GM10266 (cell line): Measurements from ENCODE around the gene CEP170B.

Source experiments
- DNase-seq: peaks from one replicate; pipeline ENCODE4 v3.0.0; 2012; ENCODE audit errors: extremely low spot score
- TF ChIP-seq, protein P1 (sequence below): IDR thresholded peaks from 2 replicates; pipeline ENCODE4 v1.5.1; 2012; ENCODE audit warnings: mild to moderate bottlenecking, low read depth; ENCODE audit not compliant: control insufficient read depth, insufficient read depth; ENCODE audit errors: missing control alignments

CEP170B gene

GRCh38 chr14:104931771-104932675 lies 67.0 kb downstream of the CEP170B start:
- no peak for DNase-seq

DNA sequence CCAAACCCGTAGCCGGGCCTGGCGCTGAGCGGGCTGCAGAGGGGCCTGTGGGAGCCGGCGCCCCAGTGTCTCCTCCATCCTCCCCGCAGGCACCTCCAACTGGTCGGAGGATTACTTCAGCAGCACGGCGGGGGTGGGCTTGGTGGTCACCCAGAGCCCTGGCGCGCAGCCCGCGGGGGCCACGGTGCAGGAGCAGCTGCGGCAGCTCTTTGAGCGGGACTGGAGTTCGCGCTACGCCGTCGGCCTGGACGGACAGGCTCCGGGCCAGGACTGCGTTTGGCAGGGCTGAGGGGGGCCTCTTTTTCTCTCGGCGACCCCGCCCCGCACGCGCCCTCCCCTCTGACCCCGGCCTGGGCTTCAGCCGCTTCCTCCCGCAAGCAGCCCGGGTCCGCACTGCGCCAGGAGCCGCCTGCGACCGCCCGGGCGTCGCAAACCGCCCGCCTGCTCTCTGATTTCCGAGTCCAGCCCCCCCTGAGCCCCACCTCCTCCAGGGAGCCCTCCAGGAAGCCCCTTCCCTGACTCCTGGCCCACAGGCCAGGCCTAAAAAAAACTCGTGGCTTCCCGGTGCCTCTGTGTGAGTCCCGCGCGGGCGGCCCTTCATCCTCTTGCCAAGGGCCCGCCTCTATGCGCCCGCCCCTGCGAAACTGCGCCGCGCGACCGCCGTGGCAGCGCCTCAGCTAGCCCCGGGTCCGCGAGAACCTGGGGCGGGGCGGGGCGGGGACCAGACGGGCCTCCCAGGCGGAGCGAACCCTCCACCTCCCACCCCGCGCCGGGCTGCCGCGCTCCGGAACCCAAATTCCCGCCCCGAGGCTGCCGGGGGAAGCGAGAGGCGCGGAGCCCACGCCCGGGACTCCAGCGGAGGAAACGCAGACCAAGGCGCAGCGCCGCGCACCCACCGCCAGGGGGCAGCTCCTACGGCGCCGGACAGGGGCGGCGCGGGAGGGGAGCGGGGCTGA lies 67.9 kb downstream of the CEP170B start:
- TF ChIP-seq, protein P1, sequence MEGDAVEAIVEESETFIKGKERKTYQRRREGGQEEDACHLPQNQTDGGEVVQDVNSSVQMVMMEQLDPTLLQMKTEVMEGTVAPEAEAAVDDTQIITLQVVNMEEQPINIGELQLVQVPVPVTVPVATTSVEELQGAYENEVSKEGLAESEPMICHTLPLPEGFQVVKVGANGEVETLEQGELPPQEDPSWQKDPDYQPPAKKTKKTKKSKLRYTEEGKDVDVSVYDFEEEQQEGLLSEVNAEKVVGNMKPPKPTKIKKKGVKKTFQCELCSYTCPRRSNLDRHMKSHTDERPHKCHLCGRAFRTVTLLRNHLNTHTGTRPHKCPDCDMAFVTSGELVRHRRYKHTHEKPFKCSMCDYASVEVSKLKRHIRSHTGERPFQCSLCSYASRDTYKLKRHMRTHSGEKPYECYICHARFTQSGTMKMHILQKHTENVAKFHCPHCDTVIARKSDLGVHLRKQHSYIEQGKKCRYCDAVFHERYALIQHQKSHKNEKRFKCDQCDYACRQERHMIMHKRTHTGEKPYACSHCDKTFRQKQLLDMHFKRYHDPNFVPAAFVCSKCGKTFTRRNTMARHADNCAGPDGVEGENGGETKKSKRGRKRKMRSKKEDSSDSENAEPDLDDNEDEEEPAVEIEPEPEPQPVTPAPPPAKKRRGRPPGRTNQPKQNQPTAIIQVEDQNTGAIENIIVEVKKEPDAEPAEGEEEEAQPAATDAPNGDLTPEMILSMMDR = peak; percentile 93
- peak; percentile 95 for DNase-seq

More at GRCh38 chr14:104931771-104932675, 67.0 kb downstream of the CEP170B start:
- TF ChIP-seq, protein P1 = no peak

GRCh38 chr14:104933746-104934733 lies 69.0 kb downstream of the CEP170B start:
- DNase-seq = no peak
- TF ChIP-seq, protein P1 = no peak

GRCh38 chr14:104935026-104935650 lies 70.1 kb downstream of the CEP170B start:
- TF ChIP-seq, protein P1 = no peak
- DNase-seq = peak; percentile 6

- TF ChIP-seq, protein P1 = no peak
- no peak for DNase-seq
Measured at GRCh38 chr14:104935955-104936354, 70.9 kb downstream of the CEP170B start.
